Activated CD8-positive, alpha-beta memory T cell treated with anti-CD3 and anti-CD28 coated beads for 24 hours (primary cell): ENCODE results near the gene FAHD2B.
"Not testable (repeated sequence)": the region's sequence is repeated elsewhere in the genome, so short reads cannot be mapped to it uniquely, and the experiment has no call there.

Source experiments
- DNase-seq: peaks from one replicate; pipeline ENCODE4 v3.0.0-alpha.2; 2020

FAHD2B gene

DNA sequence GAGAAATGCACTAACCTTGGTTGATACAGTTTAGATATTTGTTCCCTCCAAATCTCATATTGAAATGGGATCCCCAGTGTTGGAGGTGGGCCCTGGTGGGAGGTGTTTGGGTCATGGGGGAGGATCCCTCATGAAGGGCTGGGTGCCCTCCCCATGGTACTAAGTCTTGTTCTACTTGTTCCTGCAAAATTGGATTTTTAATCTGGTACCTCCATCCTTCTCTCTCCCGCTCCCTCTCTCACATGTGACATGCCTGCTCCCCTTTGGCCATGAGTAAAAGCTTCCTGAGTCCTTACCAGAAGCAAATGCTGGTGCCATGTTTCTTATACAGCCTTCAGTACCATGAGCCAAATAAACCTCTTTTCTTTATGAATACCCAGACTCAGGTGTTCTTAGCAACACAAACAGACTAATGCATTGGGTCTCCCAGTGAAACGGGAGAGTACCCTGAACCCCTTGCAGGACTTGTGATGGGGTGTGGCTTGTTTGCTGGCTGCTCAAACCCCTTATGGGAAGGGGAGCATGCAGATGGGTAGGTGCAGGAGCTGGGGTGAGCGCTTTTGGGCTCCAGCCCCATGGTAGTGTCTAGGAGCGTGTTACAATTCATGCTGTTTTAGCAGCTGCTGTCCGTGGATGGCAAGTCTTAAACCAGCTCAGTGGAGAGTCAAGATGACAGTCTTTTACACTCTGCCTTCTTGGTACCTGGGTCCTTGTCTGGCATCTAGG is 27.2 kb downstream of the FAHD2B start:
- DNase-seq = no peak

DNA sequence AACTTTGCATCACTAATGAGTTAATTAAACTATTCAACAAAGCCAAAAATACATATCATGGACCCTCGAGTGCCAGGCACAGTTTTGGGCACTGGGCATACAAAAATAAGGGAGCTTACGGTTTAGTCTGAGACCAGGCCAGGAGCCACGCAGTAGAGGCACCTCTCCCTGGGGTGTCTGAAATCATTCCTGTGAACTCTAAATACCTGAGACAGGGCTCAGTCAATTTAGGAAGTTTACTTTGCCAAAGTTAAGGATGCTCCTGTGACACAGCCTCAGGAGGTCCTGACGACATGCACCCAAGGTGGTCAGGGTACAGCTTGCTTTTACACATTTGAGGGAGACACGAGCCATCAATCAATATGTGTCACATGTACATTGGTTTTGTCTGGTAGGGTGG is 28.7 kb downstream of the FAHD2B start:
- not testable (repeated sequence) for DNase-seq

GRCh38 chr2:97062020-97062419 is 32.7 kb downstream of the FAHD2B start:
- DNase-seq = not testable (repeated sequence)

GRCh38 chr2:97059782-97060181 is 34.9 kb downstream of the FAHD2B start:
- DNase-seq = not testable (repeated sequence)

DNA sequence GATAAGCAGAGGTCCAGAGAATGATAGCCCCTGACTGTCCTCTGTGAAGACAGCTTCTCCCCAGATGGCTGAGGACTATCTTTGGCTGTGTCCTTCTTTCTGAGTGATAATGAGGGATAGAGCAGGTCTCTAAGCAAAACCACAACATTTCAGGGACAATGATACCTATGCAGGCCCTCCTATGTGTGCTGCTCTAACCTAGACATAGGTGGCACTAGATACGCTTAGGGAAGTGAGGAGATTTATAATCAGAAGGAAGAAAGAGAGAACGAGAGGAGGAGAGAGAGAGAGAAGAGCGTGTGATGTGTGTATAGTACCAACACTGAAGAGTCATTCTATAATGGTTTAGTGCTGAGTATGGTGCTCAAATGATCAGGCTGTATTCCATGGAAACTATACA is 38.5 kb downstream of the FAHD2B start:
- not testable (repeated sequence) for DNase-seq

- not testable (repeated sequence) for DNase-seq
Measured at GRCh38 chr2:97050032-97050431, 44.6 kb downstream of the FAHD2B start.

- not testable (repeated sequence) for DNase-seq
Measured at GRCh38 chr2:97048448-97048847, 46.2 kb downstream of the FAHD2B start.

- not testable (repeated sequence) for DNase-seq
Measured at GRCh38 chr2:97046676-97047075, 48.0 kb downstream of the FAHD2B start.

- DNase-seq = not testable (repeated sequence)
Measured at GRCh38 chr2:97045895-97046499, 48.7 kb downstream of the FAHD2B start.
